Stimulated activated CD8-positive, alpha-beta memory T cell treated with anti-CD3 and anti-CD28 coated beads, Interleukin-15, amount 100 ng/mL, for 24 hours (primary cell): ENCODE data around the gene PWP2.
"Not testable (repeated sequence)": the region's sequence is repeated elsewhere in the genome, so short reads cannot be mapped to it uniquely, and the experiment has no call there.

ENCODE experiments used
- DNase-seq: peaks from one replicate; pipeline ENCODE4 v3.0.0-alpha.2; 2020; ENCODE audit warnings: low read depth

The PWP2 gene

GRCh38 chr21:44107026-44107501 lies at the start of gene PWP2:
Gene PWP2, plus strand, starts transcription at chr21:44107399. Its CDS starts 18 bp downstream, at chr21:44107417.
- not testable (repeated sequence) for DNase-seq

- DNase-seq, result no peak
Measured at GRCh38 chr21:44057960-44058651, 49.1 kb upstream of the PWP2 start.

DNA sequence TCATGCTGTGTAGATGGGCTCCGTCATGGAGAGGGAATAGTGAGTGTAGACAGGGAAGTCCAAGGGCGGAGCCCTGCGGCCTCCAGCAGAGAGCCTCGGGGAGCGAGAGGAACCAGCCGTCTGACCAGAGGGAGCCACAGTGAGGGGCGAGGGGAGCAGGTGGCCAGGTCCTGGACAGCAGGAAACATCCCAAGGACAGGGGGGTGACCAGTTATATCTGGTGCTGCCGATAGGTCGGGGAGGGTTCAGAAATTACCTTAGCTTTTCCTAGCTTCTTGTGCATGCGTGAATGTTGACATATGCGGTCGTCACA lies 48.6 kb upstream of the PWP2 start:
- no peak for DNase-seq

- DNase-seq, result no peak
Measured at GRCh38 chr21:44058981-44059380, 48.2 kb upstream of the PWP2 start.

DNA sequence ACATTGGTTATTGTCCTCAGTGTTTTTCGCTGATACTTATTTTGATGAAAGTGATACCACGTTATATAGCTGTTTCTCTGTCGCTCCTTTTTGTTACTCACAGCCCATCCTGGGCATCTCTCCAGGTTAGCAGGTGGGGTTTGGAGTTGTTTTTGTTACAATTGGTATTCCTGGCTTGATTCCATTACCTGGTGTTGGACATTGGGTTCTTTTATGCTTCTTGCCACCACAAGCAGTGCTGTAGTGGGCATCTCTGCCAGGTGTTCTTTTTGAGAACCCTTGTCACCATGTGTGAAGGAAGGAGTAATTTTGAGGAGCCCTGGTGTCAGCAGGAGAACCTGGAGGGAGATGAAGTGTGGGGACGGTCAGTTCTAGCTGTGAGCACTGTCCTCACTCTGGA lies 47.5 kb upstream of the PWP2 start:
- no peak for DNase-seq

- DNase-seq, result no peak
Measured at GRCh38 chr21:44062380-44062779, 44.8 kb upstream of the PWP2 start.

- no peak for DNase-seq
Measured at GRCh38 chr21:44063151-44063912, 43.9 kb upstream of the PWP2 start.

- DNase-seq, result no peak
Measured at GRCh38 chr21:44064852-44065403, 42.3 kb upstream of the PWP2 start.

DNA sequence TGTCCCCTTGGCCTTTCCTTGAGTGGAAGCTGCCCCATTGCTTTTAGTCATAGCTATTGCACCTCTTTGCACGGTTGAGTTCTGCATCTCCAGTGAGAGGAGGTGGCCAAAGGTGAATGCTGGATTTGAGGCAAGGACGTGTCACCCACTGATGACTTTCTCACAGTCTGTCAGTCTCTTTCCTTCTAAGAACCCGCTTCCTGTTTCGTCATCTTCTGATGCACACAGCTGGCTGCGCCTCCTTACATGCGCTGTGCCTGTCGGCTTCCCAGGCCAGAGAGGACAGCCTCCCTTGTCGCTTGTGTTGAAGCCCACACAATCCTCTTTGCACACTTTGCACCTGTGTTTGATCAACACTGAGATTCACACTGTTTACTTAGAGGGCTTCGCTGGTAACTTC lies 41.8 kb upstream of the PWP2 start:
- DNase-seq, result peak; percentile 30

GRCh38 chr21:44066116-44066515 lies 41.1 kb upstream of the PWP2 start:
- no peak for DNase-seq

DNA sequence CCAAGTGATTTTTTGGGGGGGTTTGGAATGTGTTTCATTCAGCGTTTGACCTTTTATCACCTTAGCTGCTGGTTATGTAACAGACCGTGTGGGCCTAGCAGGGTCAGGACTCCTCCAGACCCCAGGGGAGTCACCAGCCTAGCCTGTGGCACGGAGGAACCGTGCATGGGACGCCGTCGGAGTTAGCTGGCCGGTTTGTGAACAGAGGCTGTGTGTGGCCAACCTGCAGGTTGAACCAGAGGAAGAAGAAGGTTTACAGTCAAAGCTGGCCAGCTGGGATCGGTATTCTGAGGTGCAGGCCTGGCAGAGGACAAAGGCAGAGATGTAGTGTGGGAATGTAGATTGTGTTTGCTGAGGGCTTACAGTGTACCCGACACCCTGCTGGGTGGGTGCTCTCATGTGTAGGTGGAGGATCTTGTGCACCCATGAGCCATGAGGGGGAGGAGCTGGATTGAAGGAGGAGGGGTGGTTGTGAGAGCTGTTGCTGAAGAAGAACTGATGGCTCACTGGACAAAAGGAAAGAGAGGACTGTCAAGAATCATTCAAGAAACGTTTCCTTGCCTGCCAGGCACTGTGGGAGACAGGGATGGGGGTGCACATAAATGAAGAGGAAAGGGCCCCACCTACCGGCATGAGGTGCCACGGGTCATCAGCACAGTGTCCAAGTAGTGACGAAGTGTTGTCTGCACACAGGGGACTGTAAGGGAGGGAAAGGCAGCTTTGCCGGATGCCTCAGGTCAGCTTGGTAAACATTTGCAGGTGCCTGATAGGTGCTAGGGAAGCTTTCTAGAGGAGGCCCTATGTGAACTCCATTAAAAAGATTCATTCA lies 40.0 kb upstream of the PWP2 start:
- DNase-seq, result no peak

- DNase-seq, result no peak
Measured at GRCh38 chr21:44070391-44070790, 36.8 kb upstream of the PWP2 start.

DNA sequence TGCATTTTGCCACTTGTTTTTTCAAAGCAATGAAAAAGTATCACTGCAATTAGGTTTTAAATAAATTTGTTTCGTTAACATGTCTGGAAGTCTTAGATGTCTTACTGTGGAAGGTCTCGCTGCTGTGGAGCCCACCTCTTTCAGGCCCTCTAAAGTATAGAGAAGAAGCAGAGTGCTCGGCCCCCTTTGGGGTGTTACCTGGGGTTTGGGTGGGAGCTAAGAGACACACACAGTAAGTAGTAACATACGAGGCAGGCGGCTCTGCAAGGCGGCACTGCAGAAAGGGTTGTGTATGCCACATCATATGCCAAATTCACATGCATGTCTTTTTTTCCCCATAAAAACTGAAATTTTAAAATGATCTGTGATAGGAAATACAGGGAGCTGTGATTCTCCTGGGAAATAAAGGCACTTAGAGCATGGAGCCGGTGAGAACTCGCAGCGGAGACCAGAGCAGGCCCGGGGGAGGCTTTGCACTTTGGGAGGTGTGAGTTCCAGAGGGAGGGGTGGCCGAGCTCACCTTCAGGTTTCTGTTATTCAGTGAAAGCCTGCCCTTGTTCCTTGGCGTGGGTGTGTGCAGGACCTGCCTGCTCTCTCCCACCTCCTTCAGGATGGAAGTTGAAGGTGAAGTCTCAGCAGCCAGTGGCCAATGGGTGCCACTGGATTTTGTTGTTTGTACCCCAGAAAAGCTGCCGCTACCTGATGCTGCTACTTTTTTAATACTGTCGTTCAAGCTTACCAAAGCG lies 35.7 kb upstream of the PWP2 start:
- DNase-seq, result no peak

DNA sequence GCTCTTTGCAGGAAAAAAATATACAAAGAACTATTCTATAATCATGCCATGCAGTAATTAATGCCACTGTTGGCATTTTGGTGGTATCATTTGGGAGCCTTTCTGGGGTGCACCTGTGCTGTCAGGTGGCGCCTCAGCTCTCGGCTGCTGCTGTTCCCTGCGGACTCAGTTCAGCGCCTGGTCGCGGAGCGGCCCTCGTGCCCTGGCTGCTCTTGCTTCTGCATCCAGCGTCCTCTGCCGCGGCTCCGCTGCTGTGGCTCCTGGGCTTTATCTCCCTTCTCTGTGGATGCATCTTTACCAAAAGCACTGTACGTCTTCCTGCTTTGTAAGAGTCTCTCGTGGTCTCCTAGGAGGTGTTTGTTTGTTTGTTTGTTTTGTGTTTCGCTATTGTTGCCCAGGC lies 35.1 kb upstream of the PWP2 start:
- no peak for DNase-seq

GRCh38 chr21:44074315-44074958 lies 32.8 kb upstream of the PWP2 start:
- no peak for DNase-seq

DNA sequence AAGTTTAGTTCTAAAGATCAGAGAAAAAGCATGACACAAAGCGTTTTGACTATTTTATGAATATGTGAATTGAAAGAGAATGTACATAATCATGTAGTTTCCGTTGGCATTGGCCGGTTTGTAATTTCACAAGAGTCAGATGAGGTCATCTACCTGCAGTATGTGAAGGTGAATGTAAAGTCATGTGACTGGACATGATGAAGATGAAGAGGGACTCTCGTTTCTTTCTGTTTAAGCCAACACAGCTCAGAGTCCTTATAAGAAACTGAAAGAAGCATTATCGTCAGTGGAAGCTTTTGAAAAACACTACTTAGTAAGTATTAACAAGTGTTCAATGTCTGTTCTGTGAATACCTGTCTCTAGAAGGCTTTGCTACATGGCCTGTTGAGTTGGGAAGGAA lies 30.9 kb upstream of the PWP2 start:
- DNase-seq, result no peak

GRCh38 chr21:44078411-44078981 lies 28.7 kb upstream of the PWP2 start:
- no peak for DNase-seq

DNA sequence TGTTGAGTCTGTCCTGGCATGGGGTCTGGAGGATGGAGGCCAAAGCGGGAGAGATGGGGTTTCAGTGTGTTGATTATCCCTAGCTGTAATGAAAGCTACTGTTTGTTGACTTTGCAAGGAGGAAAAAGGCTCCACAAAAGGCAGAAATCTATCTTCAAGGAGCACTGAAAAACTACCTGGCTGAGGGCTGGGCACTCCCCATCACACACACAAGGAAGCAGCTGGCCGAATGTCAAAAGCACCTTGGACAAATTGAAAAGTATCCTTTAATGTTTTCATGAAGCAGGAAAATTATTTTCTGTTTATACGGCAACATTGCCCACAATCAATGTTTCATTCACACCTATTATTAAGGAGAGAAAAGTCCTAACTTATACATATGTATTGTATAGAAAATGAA lies 27.8 kb upstream of the PWP2 start:
- DNase-seq, result no peak

DNA sequence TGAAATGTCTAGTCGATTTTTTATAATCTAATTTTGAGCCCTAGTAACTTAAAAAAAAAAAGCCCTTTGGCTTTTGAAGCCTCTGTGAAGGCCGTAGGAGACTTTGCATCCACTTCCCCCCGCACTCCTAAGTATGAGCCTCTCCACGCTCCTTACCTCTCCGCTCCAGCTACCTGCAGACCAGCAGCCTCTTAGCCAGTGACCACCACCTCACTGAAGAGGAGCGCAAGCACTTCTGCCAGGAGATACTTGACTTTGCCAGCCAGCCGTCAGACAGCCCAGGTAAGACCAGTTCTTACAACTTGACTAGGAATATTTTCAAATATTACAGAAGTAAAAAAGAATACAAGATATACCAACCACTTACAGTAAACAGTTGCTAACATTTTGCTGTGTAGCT lies 27.4 kb upstream of the PWP2 start:
- no peak for DNase-seq

DNA sequence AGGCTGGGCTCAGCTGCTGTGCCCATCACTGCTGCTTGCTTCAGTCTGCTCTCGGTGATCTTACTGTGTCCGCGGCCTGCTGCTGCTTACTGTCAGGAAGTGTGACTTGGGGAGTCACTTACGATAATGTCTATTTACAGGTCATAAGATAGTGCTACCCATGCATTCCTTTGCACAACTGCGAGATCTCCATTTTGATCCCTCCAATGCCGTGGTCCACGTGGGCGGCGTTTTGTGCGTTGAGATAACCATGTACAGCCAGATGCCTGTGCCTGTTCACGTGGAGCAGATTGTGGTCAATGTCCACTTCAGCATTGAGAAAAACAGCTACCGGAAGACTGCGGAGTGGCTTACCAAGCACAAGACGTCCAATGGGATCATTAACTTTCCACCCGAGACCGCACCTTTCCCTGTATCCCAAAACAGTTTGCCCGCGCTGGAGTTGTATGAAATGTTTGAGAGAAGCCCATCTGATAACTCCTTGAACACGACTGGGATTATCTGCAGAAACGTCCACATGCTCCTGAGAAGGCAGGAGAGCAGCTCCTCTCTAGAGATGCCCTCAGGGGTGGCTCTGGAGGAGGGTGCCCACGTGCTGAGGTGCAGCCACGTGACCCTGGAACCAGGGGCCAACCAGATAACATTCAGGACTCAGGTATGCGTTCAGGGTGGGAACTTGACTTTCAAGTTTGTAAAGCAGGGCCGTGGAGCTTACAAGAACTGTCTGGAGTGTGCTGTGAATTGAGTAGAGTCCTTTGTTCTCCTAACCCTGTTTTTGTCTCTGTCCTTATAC lies 24.4 kb upstream of the PWP2 start:
- no peak for DNase-seq
